Measurements from ENCODE around the gene INHBE.
"Not testable (repeated sequence)": the region's sequence is repeated elsewhere in the genome, so short reads cannot be mapped to it uniquely, and the experiment has no call there.

Gene INHBE

DNA sequence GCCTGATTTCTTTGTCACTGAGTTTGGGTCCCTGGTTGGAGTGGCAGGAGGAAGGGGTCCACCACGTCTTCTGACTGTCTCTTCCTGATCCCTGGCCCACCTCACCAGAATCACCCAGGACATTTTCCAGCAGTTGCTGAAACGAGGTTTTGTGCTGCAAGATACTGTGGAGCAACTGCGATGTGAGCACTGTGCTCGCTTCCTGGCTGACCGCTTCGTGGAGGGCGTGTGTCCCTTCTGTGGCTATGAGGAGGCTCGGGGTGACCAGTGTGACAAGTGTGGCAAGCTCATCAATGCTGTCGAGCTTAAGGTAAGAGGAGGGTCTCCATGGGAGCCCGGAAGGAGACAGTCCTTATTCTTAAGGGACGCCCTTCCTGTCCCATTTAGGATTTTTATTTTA, 45.1 kb downstream of the INHBE start:
- DNase-seq, result no peak

DNA sequence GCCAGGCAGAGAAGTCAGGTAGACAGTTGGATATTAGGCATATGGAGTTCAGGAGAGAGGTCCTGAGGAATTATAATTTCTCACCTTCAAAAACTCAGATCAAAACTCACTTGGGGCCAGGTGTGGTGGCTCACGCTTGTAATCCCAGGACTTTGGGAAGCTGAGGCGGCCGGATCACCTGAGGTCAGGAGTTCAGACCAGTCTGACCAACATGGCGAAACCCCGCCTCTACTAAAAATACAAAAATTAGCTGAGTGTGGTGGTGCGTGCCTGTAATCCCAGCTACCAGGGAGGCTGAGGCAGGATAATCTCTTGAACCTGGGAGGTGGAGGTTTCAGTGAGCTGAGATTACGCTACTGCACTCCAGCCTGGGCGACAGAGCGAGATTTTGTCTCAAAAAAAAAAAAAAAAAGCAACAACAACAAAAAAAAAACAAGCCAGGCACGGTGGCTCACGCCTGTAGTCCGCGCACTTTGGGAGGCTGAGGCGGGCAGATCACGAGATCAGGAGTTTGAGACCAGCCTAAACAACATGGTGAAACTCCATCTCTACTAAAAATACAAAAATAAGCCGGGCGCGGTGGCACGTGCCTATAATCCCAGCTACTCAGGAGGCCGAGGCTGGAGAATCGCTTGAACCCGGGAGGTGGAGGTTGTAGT, 47.3 kb downstream of the INHBE start:
- not testable (repeated sequence) for DNase-seq

DNA sequence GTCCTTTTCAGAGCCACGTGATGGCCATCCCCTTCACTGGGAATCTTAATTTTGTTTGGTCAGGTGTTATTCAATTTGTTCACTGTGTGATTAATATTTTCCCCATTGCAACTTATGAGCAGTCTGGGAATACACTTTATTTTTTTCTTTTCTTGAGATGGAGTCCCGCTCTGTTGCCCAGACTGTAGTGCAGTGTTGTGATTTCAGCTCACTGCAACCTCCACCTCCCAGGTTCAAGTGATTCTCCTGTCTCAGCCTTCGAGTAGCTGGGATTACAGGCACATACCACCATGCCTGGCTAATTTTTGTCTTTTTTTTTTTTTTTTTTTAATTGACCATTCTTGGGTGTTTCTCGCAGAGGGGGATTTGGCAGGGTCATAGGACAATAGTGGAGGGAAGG, 51.4 kb downstream of the INHBE start:
- DNase-seq, result not testable (repeated sequence)

All from NCI-H1048 (cell line).